CD8-positive, alpha-beta memory T cell (primary cell): Measurements from ENCODE around the gene RPN2. TPM values are rescaled to one million over a fixed set of nuclear protein-coding genes. Genes with fewer than 3 reads are reported as not detected.

ENCODE experiments used
- CTCF ChIA-PET: fragments of 350-600 bp; sonication (Branson Sonifier 250); formaldehyde crosslinking; loops from one replicate; lab custom pipeline; 2021; ENCODE audit warnings: antibody characterized with exemption; lab: Charles Lee
- POLR2A ChIA-PET: fragments of 350-600 bp; sonication (Branson Sonifier 250); formaldehyde crosslinking; loops from one replicate; lab custom pipeline; 2021; ENCODE audit warnings: antibody characterized with exemption; lab: Charles Lee
- DNase-seq, 5 donors: peaks; one replicate each; pipeline versions ENCODE4 v3.0.0 to v3.0.0-alpha.2; 2020 to 2022; ENCODE audit warnings: mixed read lengths in 1 of 5
- H3K27ac ChIP-seq: one replicate; pipeline ENCODE4 v1.7.0; 2013; ENCODE audit warnings: low read depth, mild to moderate bottlenecking, low read length, moderate library complexity
- H3K27me3 ChIP-seq: 2 replicates; pipeline ENCODE4 v1.7.0; 2013; ENCODE audit warnings: low read length, mild to moderate bottlenecking; ENCODE audit not compliant: insufficient read depth, poor library complexity, severe bottlenecking
- H3K36me3 ChIP-seq: 2 replicates; pipeline ENCODE4 v1.7.0; 2013; ENCODE audit warnings: mild to moderate bottlenecking, low read length, moderate library complexity; ENCODE audit not compliant: insufficient read depth
- H3K4me1 ChIP-seq: 2 replicates; pipeline ENCODE4 v1.7.0; 2013; ENCODE audit warnings: mild to moderate bottlenecking, low read length, moderate library complexity; ENCODE audit not compliant: insufficient read depth
- H3K4me3 ChIP-seq: 2 replicates; pipeline ENCODE4 v1.7.0; 2013; ENCODE audit warnings: mild to moderate bottlenecking, low read length
- H3K9me3 ChIP-seq: 2 replicates; pipeline ENCODE4 v1.7.0; 2013; ENCODE audit warnings: mild to moderate bottlenecking, low read length
- H3K27ac Mint-ChIP-seq, 8 donors: one replicate each; pipeline ENCODE4 v1.8.0; 2020 to 2021; ENCODE audit warnings: mixed read lengths in 8 of 8, mild to moderate bottlenecking in 6 of 8, inconsistent platforms in 3 of 8, moderate library complexity in 3 of 8
- H3K27me3 Mint-ChIP-seq, 2 donors: one replicate each; pipeline ENCODE4 v1.8.0; 2020 to 2021; ENCODE audit warnings: mixed read lengths in 2 of 2, mild to moderate bottlenecking in 1 of 2, moderate library complexity in 1 of 2
- H3K36me3 Mint-ChIP-seq, 3 donors: one replicate each; pipeline ENCODE4 v1.8.0; 2020 to 2021; ENCODE audit warnings: mixed read lengths in 3 of 3, inconsistent platforms in 1 of 3, mild to moderate bottlenecking in 1 of 3
- H3K4me1 Mint-ChIP-seq, 3 donors: one replicate each; pipeline ENCODE4 v1.8.0; 2020 to 2021; ENCODE audit warnings: mixed read lengths in 3 of 3, inconsistent platforms in 1 of 3, mild to moderate bottlenecking in 1 of 3
- H3K4me3 Mint-ChIP-seq, 7 donors: one replicate each; pipeline ENCODE4 v1.8.0; 2020 to 2021; ENCODE audit warnings: mixed read lengths in 7 of 7, mild to moderate bottlenecking in 6 of 7, moderate library complexity in 4 of 7, inconsistent platforms in 2 of 7
- H3K9me3 Mint-ChIP-seq, 5 donors: one replicate each; pipeline ENCODE4 v1.8.0; 2020 to 2022; ENCODE audit warnings: mixed read lengths in 5 of 5, mild to moderate bottlenecking in 3 of 5, moderate library complexity in 2 of 5, inconsistent platforms in 1 of 5
- polyA plus RNA-seq: library from polyadenylated mRNA; unstranded; fragments of 300-500 nt; fragmentation: Illumina TruSeq; gene quantifications from one replicate; pipeline ENCODE4 v1.2.3, GENCODE V29; 2021
- total RNA-seq, 2 experiments: library from RNA; stranded (reverse); gene quantifications; one replicate each; pipeline ENCODE4 v1.2.3, GENCODE V29; 2021

The RPN2 gene
- total and polyA plus RNA-seq, 3 experiments from 2014 or later: 155 to 281 (median 164) TPM

DNA sequence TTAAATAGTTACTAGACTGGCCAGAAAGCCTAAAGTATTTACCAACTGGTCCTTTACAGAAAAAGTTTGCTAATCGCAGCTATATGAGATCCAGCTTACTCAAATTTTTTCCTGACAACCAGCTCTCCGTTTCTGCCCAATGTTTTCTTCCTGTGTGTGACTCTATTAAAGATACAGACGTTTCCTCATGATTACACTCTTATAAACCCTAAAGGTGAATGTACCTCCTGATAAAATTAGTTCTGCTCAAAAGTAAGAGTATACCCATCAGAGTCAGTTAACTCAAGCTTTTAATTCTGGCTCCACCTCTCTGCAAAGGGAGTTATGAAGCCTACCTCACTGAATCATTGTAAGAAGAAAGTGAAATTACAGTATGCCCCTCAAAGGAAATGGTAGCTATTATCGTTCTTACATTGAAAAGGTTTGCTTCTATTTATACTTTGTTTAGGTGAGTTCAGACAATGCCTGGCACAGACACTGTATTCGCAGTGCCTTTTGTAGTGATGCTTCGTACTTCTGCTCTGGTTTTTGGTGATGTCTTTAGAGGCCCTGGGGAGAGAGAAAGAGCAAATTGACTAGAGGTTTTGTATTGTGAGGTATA, 10.4 kb downstream of the RPN2 start:
- peak overlapping the region; percentile 9 to 90 (median 74) for H3K27ac Mint-ChIP-seq
- Histone ChIP-seq H3K27me3 (no peaks in the 10 kb centered on the region), H3K36me3 (peaks cover 16% of the 10 kb centered on the region), H3K9me3 (no peaks in the 10 kb centered on the region), H3K4me3 (no peak overlapping the region), H3K4me1 (peaks cover 42% of the 10 kb centered on the region), H3K27ac (no peak overlapping the region)
- H3K4me3 Mint-ChIP-seq: peak overlapping the region; percentile 1 to 67 (median 55)
- no peaks in the 10 kb centered on the region for H3K27me3 Mint-ChIP-seq
- peaks cover 61 to 81% (median 79%) of the 10 kb centered on the region in 3 donors for H3K4me1 Mint-ChIP-seq
- peaks cover 0 to 74% (median 10%) of the 10 kb centered on the region in 3 donors for H3K36me3 Mint-ChIP-seq
- H3K9me3 Mint-ChIP-seq: no peaks in the 10 kb centered on the region
- ChIA-PET POLR2A (interaction anchor here (1.3 kb wide), 1 partner anchor 11 kb away, joined by 8 read pairs; the partner anchor contains the start of genes MROH8 and RPN2), CTCF (interaction anchor here (0.7 to 5.4 kb wide), 6 partner anchors 11 to 344 kb away, joined by 3 to 51 read pairs (median 6); partner anchors contain the start of genes MROH8 and RPN2)
- no peak for DNase-seq

DNA sequence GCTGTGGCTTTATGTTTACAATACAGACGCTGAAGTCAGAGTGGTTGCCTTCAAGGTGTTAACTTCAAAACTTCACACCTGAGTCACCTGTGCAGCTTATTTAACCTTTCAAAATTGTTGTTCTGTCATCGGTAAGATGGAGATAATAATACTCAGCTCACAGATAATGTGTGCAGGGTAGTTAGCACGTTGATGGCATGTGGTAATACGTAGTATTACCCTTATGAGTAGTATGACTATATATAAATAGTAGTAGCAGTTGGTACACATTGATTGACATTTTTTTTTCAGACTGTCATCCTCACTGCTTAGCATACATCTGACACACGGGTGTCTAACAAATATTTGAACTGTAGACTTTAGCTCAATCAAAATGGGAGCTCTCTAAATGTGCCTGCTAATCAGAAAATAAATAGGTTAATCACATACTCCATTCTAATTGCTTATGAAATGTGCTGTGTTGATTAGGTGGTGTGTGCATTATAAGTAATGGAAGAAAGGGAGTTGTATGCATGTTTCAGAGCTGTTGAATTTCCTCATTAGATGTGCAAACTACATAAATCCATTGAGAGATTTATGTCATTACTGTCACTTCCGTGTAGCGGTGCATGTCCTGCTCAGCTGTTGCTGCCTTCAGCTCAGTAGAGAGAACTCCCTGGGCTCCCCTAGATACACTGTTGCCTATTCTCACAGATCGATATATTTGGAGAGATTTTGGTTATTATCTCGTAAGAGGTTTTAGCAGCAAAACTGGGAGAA, 11.4 kb downstream of the RPN2 start:
- H3K9me3 ChIP-seq: no peaks in the 10 kb centered on the region
- no peak for DNase-seq
- ChIA-PET CTCF (interaction anchor here (0.9 to 5.4 kb wide), 7 partner anchors 8 to 343 kb away, joined by 4 to 51 read pairs (median 6); partner anchors contain the start of genes MROH8 and RPN2), POLR2A (interaction anchor here (1.3 kb wide), 1 partner anchor 12 kb away, joined by 8 read pairs; the partner anchor contains the start of genes MROH8 and RPN2)
- H3K36me3 ChIP-seq: peaks cover 10% of the 10 kb centered on the region
- peaks cover 0 to 71% (median 6%) of the 10 kb centered on the region in 3 donors for H3K36me3 Mint-ChIP-seq
- peaks cover 67 to 82% (median 82%) of the 10 kb centered on the region in 3 donors for H3K4me1 Mint-ChIP-seq
- peak overlapping the region; percentile 8 to 90 (median 82) for H3K27ac Mint-ChIP-seq
- no peaks in the 10 kb centered on the region for H3K27me3 ChIP-seq
- no peak overlapping the region for H3K4me3 ChIP-seq
- peak overlapping the region in 4 of 7 donors; percentile 10 to 65 (median 40) for H3K4me3 Mint-ChIP-seq
- H3K27me3 Mint-ChIP-seq: no peaks in the 10 kb centered on the region
- peaks cover 52% of the 10 kb centered on the region for H3K4me1 ChIP-seq
- H3K27ac ChIP-seq: no peak overlapping the region
- no peaks in the 10 kb centered on the region for H3K9me3 Mint-ChIP-seq

DNA sequence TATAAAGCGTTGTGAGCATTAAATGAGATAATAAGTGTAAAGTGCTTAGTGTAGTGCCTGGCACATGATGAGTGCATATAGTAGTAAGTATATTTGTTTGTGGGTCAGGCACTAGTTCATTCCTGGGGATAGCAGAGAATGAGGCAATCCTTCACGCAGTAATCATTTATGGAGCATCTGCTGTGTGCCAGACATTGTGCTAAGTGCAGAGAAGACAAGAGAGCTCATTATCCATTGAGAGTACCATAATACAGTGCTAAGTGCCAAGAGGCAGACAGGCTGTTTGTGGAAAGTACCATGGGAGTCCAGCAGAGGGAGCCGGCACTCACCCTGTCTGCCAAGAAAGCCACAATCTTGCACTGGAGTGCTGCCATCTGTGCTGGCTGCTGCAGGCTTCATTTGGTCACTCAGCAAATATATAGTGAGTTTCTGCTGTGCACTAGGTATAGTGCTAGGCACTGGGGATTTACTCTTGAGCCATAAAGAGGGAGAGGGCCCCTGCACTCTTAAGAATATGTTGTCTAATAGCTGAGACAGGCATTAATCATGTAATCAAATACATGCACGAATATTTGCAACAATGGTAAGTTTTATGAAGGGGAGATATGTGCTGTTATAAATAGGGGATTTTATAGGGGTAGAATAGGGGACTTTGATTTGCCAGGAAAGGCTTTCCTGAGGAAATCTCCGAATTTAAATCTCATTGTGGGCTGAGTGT, 13.2 kb downstream of the RPN2 start:
- no peaks in the 10 kb centered on the region for H3K27me3 ChIP-seq
- Mint-ChIP-seq H3K27ac (peak overlapping the region; percentile 2 to 75 (median 34)), H3K4me3 (peak overlapping the region in 1 of 7 donors; percentile 10), H3K27me3 (no peaks in the 10 kb centered on the region), H3K4me1 (peaks cover 68 to 83% (median 83%) of the 10 kb centered on the region in 3 donors), H3K36me3 (peaks cover 0 to 67% (median 7%) of the 10 kb centered on the region in 3 donors), H3K9me3 (no peaks in the 10 kb centered on the region)
- H3K4me1 ChIP-seq: peaks cover 56% of the 10 kb centered on the region
- peak; percentile 49 to 64 (median 55) for DNase-seq
- no peaks in the 10 kb centered on the region for H3K9me3 ChIP-seq
- ChIA-PET CTCF (interaction anchor here (1.1 to 5.4 kb wide), 8 partner anchors 9 to 342 kb away, joined by 3 to 51 read pairs (median 5); partner anchors contain the start of genes MROH8 and RPN2), POLR2A (no interaction called here)
- no peaks in the 10 kb centered on the region for H3K36me3 ChIP-seq
- H3K4me3 ChIP-seq: no peak overlapping the region
- H3K27ac ChIP-seq: no peak overlapping the region

DNA sequence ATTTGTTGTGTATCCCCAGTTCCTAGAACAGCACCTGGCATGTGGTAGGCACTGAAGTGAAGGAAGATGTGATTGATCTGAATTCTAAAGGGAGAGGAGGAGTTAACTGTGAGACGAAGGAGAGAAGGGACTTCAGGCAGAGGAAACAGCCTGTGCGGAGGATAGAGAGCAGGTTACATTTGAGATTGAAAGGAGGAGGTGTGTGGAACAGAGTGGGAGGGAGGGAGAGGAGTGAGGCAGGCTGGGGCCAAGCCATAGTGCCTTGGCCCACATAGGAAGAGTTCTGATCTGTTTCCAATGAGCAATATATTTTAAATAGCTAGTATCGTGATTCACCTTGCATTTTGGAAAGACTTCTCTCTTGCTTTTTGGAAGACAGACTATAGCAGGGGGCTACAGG, 14.1 kb downstream of the RPN2 start:
- ChIA-PET POLR2A (no interaction called here), CTCF (interaction anchor here (1.0 to 5.4 kb wide), 6 partner anchors 11 to 345 kb away, joined by 3 to 51 read pairs (median 4); partner anchors contain the start of genes MROH8 and RPN2)
- no peak for DNase-seq
- H3K4me1 Mint-ChIP-seq: peaks cover 65 to 78% (median 77%) of the 10 kb centered on the region in 3 donors
- H3K4me3 ChIP-seq: no peak overlapping the region
- H3K27ac Mint-ChIP-seq: peak overlapping the region in 2 of 8 donors; percentile 52 to 77
- H3K36me3 Mint-ChIP-seq: peaks cover 0 to 67% (median 7%) of the 10 kb centered on the region in 3 donors
- H3K9me3 Mint-ChIP-seq: no peaks in the 10 kb centered on the region
- peaks cover 56% of the 10 kb centered on the region for H3K4me1 ChIP-seq
- H3K27me3 ChIP-seq: no peaks in the 10 kb centered on the region
- H3K36me3 ChIP-seq: peaks cover under 1% of the 10 kb centered on the region
- no peak overlapping the region for H3K4me3 Mint-ChIP-seq
- H3K9me3 ChIP-seq: no peaks in the 10 kb centered on the region
- no peaks in the 10 kb centered on the region for H3K27me3 Mint-ChIP-seq
- H3K27ac ChIP-seq: no peak overlapping the region

DNA sequence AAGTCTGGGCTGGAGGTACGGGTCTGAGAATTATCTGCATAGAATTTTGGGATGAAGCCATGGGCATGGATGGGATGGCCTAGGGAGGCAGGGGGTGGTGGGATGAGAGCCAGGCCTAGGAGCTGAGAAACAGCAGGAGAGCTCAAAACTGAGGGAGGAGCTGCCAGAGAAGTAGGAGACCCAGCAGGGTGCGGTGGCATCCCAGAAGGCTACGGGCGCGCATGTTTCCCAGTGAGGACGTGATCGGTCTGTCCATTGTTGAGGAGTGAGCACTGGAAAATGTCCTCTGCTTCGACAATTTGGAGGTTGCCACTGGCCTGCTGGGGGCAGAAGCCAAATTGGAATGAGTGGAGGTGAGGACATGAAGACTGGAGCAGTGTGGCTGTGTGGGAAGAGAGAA, 14.7 kb downstream of the RPN2 start:
- no peaks in the 10 kb centered on the region for H3K9me3 ChIP-seq
- Mint-ChIP-seq H3K9me3 (no peaks in the 10 kb centered on the region), H3K27me3 (no peaks in the 10 kb centered on the region), H3K36me3 (peaks cover 4 to 68% (median 7%) of the 10 kb centered on the region in 3 donors), H3K4me1 (peaks cover 65 to 74% (median 74%) of the 10 kb centered on the region in 3 donors), H3K27ac (peak overlapping the region in 5 of 8 donors; percentile 31 to 77 (median 60)), H3K4me3 (peak overlapping the region in 2 of 7 donors; percentile 33 to 38)
- CTCF ChIA-PET: interaction anchor here (1.0 to 5.4 kb wide), 6 partner anchors 11 to 344 kb away, joined by 3 to 51 read pairs (median 4); partner anchors contain the start of genes MROH8 and RPN2
- no peaks in the 10 kb centered on the region for H3K27me3 ChIP-seq
- peaks cover 7% of the 10 kb centered on the region for H3K36me3 ChIP-seq
- POLR2A ChIA-PET: no interaction called here
- no peak for DNase-seq
- H3K4me3 ChIP-seq: no peak overlapping the region
- peaks cover 54% of the 10 kb centered on the region for H3K4me1 ChIP-seq
- H3K27ac ChIP-seq: no peak overlapping the region

DNA sequence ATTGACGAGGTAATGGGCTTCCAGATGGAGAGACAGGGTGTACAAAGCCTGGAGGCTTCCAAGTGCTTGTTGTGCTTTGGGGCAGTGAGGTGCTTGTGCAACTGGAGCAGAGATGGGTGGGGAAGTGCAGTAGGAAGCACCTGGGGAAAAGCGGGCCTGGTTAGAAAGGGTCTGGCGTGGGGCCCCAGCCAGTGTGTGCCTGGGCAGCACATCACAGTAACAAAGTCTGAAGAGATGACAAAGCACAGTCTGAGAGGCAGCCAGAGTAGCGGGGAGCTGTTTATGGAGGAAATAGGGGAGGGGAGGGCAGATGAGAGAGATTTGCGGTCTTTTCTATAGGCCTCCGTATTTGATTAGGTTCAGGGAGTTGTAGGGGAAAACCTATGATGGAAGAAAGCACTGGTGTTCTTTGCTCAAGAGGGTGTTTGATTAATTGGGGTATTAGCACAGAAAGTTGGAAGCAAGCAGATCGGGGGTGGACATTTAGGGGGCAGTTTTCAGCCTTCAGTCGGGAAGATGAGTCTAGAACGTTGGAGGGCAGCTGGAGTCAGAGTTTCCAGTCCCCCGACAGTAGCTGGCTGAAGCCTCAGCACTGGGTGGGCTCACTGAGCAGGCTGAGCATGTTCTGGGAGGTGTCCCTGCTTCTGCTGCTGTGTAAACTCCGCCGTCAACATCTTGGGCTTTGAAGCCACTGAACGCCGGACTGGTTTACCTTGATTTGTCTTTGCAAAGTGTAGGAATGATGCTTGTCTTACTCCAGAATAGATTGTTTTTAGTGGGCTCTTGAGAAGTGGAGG, 15.7 kb downstream of the RPN2 start:
- Histone ChIP-seq H3K27ac (no peak overlapping the region), H3K4me1 (peaks cover 45% of the 10 kb centered on the region), H3K9me3 (no peaks in the 10 kb centered on the region), H3K27me3 (no peaks in the 10 kb centered on the region), H3K36me3 (peaks cover 14% of the 10 kb centered on the region), H3K4me3 (no peak overlapping the region)
- POLR2A ChIA-PET: interaction anchor here (0.5 to 1.2 kb wide), 5 partner anchors 16 to 1578 kb away, joined by 3 read pairs; no protein-coding TSS in a partner anchor
- DNase-seq: peak in 1 of 5 donors; percentile 13
- Mint-ChIP-seq H3K36me3 (peaks cover 4 to 68% (median 10%) of the 10 kb centered on the region in 3 donors), H3K9me3 (no peaks in the 10 kb centered on the region), H3K4me3 (peak overlapping the region in 1 of 7 donors; percentile 39), H3K4me1 (peaks cover 59 to 64% (median 64%) of the 10 kb centered on the region in 3 donors), H3K27ac (peak overlapping the region in 7 of 8 donors; percentile 41 to 85 (median 64)), H3K27me3 (no peaks in the 10 kb centered on the region)
- CTCF ChIA-PET: interaction anchor here (0.9 to 4.6 kb wide), 13 partner anchors 11 to 801 kb away, joined by 3 to 34 read pairs (median 7); partner anchors contain the start of genes BLCAP, MROH8 and RPN2
